ENCODE measurements around the gene LGALS7. TPM values are rescaled to one million over a fixed set of nuclear protein-coding genes. Genes with fewer than 3 reads are reported as not detected.
"Not testable (repeated sequence)": the region's sequence is repeated elsewhere in the genome, so short reads cannot be mapped to it uniquely, and the experiment has no call there.

LGALS7 gene
- total RNA-seq, 1 experiment from 2014 or later = 1.1 TPM

GRCh38 chr19:38790507-38791403, 17.4 kb upstream of the LGALS7 start:
- H3K27ac Mint-ChIP-seq (ENCODE audit: low read depth, unreplicated experiment); POLR2A ChIA-PET; intact Hi-C loops (cut with micrococcal nuclease); H3K9me3 Mint-ChIP-seq (ENCODE audit: unreplicated experiment); BruUV-seq (replicated peaks); CTCF ChIA-PET; H3K27me3 Mint-ChIP-seq (ENCODE audit: insufficient read depth, unreplicated experiment); DNase-seq (ENCODE audit: unreplicated experiment); H3K36me3 Mint-ChIP-seq (ENCODE audit: insufficient read depth, unreplicated experiment); H3K4me3 Mint-ChIP-seq (ENCODE audit: unreplicated experiment): not testable (repeated sequence)
- peaks cover 21% of the 10 kb centered on the region for H3K4me1 Mint-ChIP-seq (ENCODE audit: insufficient read depth, unreplicated experiment)

- peaks cover 21% of the 10 kb centered on the region for H3K4me1 Mint-ChIP-seq (ENCODE audit: insufficient read depth, unreplicated experiment)
- no peak for TF ChIP-seq CTCF (IDR thresholded peaks at IDR 0.05; ENCODE audit: unreplicated experiment)
- no peaks in the 10 kb centered on the region for H3K27me3 Mint-ChIP-seq (ENCODE audit: insufficient read depth, unreplicated experiment)
- no peaks in the 10 kb centered on the region for H3K9me3 Mint-ChIP-seq (ENCODE audit: unreplicated experiment)
- no peak within 1 kb of the TSS for H3K4me3 Mint-ChIP-seq (ENCODE audit: unreplicated experiment)
- no peaks in the 10 kb centered on the region for H3K36me3 Mint-ChIP-seq (ENCODE audit: insufficient read depth, unreplicated experiment)
- POLR2A ChIA-PET = no interaction called here
- DNase-seq (ENCODE audit: unreplicated experiment) = no peak
- no TSS peak for BruUV-seq (replicated peaks)
- CTCF ChIA-PET = interaction anchor here (0.6 kb wide), 1 partner anchor 88 kb away, joined by 4 read pairs; no protein-coding TSS in a partner anchor
- H3K27ac Mint-ChIP-seq (ENCODE audit: low read depth, unreplicated experiment) = no peak within 1 kb of the TSS
- intact Hi-C loops (cut with micrococcal nuclease) = no loop called here
Measured at GRCh38 chr19:38788478-38789243, 15.3 kb upstream of the LGALS7 start, which contains the start of gene LGALS7B. LGALS7B (plus strand) TSS chr19:38789200; CDS start chr19:38789227, 27 bp downstream.

- peak; percentile 69 for DNase-seq (ENCODE audit: unreplicated experiment)
- Mint-ChIP-seq H3K9me3 (ENCODE audit: unreplicated experiment) (no peaks in the 10 kb centered on the region), H3K27me3 (ENCODE audit: insufficient read depth, unreplicated experiment) (no peaks in the 10 kb centered on the region), H3K27ac (ENCODE audit: low read depth, unreplicated experiment) (peak overlapping the region; percentile 12), H3K4me1 (ENCODE audit: insufficient read depth, unreplicated experiment) (peaks cover 14% of the 10 kb centered on the region), H3K4me3 (ENCODE audit: unreplicated experiment) (no peak overlapping the region), H3K36me3 (ENCODE audit: insufficient read depth, unreplicated experiment) (no peaks in the 10 kb centered on the region)
- no peak for TF ChIP-seq CTCF (IDR thresholded peaks at IDR 0.05; ENCODE audit: unreplicated experiment)
- intact Hi-C loops (cut with micrococcal nuclease) = no loop called here
- POLR2A ChIA-PET = interaction anchor here (0.6 to 2.3 kb wide), 11 partner anchors 12 to 411 kb away, joined by 3 to 14 read pairs (median 5); partner anchors contain the start of genes ACTN4 and ECH1
- CTCF ChIA-PET = interaction anchor here (0.6 to 1.1 kb wide), 4 partner anchors 25 to 333 kb away, joined by 3 to 4 read pairs (median 3); no protein-coding TSS in a partner anchor
- BruUV-seq (replicated peaks) = no TSS peak
Measured at GRCh38 chr19:38786572-38787265, 13.4 kb upstream of the LGALS7 start.

GRCh38 chr19:38786061-38786460, 12.7 kb upstream of the LGALS7 start:
- H3K27me3 Mint-ChIP-seq (ENCODE audit: insufficient read depth, unreplicated experiment); DNase-seq (ENCODE audit: unreplicated experiment); intact Hi-C loops (cut with micrococcal nuclease); H3K9me3 Mint-ChIP-seq (ENCODE audit: unreplicated experiment); BruUV-seq (replicated peaks); H3K36me3 Mint-ChIP-seq (ENCODE audit: insufficient read depth, unreplicated experiment); H3K4me3 Mint-ChIP-seq (ENCODE audit: unreplicated experiment): not testable (repeated sequence)
- POLR2A ChIA-PET = interaction anchor here (0.6 to 2.3 kb wide), 11 partner anchors 11 to 410 kb away, joined by 3 to 14 read pairs (median 5); partner anchors contain the start of genes ACTN4 and ECH1
- CTCF ChIA-PET = interaction anchor here (0.6 to 1.1 kb wide), 3 partner anchors 25 to 332 kb away, joined by 3 to 4 read pairs (median 3); no protein-coding TSS in a partner anchor
- Mint-ChIP-seq H3K4me1 (ENCODE audit: insufficient read depth, unreplicated experiment) (peaks cover 14% of the 10 kb centered on the region), H3K27ac (ENCODE audit: low read depth, unreplicated experiment) (peak overlapping the region; percentile 12)
